GM21576 (cell line): ENCODE results near the gene GPC5.

Source experiments
- ATAC-seq: cut with Tn5 transposase; IDR thresholded peaks from one replicate; pipeline ENCODE4 v1.9.1; 2021; ENCODE audit warnings: mild to moderate bottlenecking, moderate library complexity; ENCODE audit not compliant: unreplicated experiment

Gene GPC5

DNA sequence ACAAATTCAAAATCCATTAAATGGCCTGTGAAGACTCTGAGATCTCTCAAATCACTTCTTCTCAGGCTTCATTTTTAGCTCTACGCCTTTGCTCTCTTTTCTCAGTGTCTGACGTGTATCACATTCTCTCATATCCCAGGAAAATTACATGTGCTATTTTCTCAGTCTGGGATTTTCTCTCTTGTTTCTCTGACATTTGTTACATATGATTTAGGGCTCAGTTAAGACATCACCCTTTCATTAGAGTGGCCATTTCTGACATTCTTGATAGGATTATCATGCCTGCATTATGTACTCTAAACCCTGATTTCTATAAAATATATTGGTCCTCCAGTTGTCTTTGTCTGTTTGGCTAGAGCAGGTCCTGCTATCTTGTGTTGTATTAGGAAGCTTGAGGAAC lies 136.6 kb downstream of the GPC5 start:
- ATAC-seq = no peak

DNA sequence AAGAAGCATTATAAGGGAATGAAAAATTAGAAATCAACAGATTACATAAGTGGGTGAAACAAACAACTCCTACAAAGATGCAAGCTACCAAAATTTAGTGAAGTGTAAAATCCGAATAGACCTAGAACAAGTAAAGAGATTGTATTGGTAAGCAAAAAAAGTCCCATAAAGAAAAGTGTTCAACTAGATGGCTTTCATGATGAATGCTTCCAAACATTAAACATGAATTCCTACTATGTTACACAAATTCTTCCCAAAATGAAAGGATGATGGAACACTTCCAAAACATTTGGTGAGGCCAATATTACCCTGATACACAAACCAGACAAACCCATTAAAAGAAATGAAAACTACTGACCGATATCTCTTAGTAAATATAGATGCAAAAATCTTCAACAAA lies 139.0 kb downstream of the GPC5 start:
- no peak for ATAC-seq

DNA sequence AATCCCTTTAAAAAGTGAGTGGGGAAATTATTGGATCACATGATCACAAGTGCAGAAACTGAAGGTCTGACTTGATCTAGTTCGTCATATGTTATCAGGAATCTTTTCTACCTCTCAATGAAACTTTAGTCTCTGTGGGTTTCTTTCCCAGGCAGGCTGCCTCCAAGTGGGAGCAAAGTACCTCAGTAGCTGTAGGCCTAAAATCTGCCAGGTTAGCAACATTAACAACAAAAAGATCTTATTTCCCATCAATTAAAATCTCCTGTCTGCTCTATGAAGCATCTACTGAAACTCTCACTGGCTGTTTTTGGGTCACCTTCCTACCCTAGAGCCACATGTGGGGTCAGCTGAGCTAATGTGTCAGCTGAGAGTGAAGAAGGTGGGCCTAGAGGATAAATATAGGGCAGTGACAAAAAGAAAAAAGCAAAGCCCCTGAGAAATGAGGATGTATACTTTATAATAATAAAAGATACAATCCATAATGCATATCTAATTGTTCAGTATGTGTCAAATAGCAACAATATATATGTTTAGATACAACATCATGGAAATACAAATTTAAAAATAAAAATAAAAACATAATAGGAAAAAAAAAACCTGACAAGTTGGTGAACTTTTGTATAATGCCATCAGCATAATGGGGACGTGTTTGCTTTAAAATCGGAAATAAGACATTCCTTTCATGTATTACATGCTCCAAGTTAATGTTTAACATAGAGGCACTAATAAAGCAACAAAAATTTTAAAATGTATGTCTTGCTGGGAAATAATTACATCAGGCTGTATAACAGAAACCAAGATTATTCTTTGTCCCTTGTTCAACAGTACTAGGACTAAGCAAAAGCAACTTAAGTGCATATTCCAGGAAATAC lies 141.1 kb downstream of the GPC5 start:
- ATAC-seq = no peak

DNA sequence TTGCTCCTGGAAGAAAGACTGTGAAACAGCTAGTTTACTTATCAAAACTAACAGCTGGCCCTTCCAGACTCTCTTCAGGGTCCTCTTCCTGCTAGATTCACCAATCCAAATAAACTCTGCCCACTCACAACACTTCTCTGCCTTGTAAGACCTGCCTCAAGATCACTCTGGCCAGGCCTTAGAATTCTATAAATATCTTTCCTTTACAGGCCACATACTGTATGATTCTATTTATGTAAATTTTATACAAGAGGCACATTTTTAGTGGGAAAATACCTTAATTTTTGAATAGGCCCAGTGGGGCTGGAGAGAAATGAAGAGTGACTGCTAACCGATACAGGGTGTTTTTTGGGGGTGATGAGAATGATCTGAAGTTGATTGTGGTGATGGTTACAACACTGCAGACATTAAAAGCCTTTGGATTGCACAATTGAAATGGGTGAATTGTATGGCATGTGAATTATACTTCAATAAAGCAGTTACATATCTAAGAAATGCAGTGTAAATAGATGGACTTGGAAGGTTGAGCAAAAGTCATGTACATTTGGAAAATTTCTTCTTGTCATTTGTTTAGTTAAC lies 141.8 kb downstream of the GPC5 start:
- ATAC-seq = no peak

DNA sequence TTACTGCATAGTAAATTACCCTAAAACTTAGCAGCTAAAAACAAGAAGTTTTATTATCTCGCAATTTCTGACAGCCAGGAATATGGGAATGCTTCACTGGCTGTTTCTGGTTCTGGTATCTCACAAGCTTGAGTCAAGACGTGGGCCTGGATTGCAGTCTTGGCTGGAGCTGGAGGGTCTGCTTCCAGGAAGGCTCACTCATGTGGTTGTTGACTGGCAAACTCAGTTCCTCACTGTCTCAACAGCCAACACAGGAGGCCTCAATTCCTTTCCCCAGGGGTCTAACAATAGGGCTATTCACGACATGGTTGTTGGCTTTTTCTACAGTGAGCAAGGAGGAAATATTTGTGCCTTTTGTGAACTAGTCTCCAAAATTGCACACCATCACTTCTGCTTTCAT lies 146.3 kb downstream of the GPC5 start:
- no peak for ATAC-seq

DNA sequence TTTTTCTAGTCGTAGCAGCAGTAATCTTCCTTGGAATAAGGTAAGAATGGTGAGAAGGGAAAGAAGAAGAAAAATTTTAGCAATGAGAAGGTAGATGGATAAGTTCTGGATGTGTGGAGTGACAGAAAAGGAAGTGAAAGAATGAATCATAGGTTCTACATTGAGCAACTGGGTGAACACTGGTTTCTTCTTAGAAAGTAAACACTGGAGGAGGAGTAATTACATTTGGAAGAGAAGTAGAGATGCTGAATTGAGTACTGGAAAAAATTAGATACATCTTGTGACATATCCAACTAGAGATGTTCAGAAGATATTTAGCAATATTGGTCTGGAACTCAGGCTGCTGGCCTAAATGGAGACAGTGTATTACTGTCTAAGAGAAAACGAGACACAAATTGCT lies 148.5 kb downstream of the GPC5 start:
- no peak for ATAC-seq

DNA sequence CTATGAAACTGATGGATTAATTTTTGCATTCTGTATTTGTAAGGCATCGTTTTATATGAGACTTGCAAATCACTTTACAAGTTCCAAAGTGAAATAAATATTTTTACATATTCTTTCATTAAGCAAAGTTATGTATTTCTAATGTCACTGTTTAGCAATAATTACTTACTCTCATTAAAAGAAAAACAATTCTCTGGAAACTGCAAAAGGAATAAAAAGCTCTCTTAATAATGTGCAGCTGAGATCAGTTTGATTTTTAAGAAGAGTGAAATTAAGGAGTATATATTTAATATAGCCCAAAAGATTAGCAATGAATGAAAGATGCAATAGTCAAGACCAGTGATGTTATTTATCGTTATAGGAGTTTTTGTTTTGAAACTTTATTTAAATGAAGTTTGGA lies 155.2 kb downstream of the GPC5 start:
- no peak for ATAC-seq

DNA sequence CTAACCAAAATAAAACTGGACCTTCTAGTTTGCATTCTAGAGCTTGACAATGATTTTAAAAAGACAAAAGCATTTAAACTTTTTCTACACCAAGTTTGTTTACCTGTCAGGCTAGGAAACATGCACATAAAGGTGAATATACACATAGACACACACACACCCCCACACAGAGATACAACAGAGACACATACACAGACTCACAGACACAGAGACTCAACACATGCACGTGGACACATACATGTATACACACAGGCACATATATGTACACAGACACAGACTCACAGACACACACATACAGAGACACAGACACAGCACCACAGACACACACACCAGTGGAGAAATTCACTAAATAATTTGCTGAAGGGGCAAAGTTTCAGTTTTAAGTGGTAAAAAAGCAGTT lies 155.7 kb downstream of the GPC5 start:
- ATAC-seq = no peak

DNA sequence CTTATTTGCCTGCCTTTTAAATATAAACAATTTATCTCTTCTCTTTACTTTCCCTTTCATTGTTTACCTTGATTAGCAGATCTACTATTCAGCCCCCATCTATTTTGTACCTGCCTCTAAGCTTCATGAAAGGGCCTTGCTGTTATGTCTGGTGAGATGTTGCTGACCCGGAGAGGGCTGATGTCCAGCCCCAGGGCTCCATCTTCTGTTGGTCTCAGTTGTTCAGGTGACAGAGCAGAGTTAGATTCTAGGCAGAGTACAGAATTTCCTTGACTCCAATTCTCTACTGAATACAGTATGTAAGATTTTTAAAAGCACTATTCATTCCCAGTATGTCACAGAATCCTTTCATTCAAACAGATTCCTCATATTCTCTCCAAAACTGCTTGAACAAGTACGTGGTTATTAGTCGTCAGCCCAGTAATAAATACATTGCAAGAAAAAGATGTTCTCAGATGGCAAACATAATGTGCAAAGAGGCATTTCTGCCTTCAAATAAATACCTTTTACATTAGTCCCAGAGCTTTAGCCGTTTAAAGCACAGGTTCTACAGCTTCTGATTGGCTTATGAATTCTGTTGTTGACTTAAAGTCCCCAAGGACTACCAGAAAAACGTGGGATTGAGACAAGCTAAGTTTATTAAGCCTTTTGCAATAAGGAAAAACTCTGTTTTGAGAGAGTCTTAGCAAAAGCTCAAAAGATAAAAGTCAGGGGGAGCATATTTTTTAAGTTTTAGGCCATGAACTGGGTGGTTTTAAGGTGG lies 159.1 kb downstream of the GPC5 start:
- no peak for ATAC-seq

DNA sequence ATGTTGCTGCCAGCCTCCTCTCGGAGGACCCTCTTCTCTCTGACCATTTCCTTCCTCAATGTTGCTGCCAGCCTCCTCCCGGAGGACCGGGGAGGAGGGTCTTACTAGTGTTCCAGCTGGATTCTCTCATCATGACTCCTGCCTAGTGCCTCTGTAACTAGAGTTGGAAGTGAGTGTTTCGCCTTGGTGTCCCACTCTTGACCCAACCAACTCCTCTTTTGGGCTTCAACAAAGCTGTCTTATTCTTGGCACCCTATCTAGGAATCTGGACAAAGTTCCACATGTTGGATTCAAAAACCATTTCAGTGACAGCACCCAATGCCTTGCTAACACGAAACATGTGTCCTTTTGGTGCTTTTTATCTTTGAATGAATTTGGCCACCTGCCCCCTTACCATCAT lies 165.4 kb downstream of the GPC5 start:
- ATAC-seq = no peak

DNA sequence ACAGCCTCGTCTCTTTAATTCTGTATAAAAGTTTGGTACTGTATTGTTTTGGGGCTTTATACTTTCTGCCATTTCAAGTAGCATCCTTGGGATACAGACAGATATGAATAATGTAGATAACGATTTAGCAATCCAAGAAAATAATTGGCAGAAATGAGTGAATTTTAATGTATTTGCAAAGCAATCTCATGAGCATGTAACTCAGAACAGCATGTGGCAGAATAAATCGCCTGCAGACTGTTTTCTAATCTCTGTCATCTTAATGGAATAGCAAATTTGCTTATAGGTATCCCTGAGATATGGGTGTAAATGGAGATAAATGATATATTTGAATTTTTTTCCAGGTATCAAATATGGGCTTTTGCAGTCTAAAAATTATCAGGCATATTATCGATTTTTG lies 166.0 kb downstream of the GPC5 start:
- no peak for ATAC-seq

DNA sequence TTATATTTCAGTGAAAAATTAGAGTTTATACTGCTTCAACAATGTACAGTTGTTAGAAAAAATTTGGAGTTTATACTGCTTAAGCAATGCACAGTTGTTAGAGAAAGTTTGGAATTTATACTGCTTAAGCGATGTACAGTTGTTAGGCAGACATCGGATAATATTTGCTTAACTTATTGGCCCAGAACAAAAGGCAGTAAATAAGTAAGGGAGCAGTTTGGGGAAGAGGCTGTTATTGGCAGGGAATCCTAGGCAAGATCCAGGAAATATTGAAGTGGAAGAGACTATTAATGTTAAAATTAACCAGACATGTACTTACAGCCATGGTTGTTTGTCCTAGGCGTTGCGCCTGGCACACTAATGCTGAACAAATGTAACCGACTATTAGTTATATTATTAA lies 166.9 kb downstream of the GPC5 start:
- no peak for ATAC-seq

DNA sequence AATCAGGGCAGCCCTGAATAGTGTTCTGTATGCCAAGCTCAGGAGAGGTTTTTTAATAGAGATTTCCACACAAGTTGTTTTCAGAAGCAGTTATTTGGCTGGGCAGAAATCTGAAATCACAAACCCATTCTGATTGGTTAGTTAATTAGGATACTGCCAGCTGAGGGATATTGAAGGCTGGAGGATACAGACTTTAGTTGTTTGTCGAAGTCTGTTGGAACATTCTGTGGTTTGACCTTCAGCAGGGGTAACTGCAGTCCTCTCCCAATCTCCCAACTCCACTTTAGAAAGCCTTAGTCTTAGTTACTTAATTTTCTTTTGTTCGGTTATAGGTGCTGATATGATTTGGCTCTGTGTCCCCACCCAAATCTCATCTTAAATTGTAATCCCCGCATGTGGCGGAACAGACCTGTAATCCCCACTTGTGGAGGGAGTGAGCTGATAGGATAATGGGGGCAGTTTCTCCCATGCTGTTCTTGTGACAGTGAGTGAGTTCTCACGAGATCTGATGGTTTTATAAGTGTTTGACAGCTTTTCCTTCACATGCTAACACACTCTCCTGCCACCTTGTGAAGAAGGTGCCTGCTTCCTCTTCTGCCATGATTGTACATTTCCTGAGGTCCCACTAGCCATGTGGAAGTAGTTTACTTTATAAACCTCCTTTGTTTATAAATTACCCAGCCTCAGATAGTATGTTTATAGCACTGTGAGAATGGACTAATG lies 169.2 kb downstream of the GPC5 start:
- ATAC-seq = no peak

DNA sequence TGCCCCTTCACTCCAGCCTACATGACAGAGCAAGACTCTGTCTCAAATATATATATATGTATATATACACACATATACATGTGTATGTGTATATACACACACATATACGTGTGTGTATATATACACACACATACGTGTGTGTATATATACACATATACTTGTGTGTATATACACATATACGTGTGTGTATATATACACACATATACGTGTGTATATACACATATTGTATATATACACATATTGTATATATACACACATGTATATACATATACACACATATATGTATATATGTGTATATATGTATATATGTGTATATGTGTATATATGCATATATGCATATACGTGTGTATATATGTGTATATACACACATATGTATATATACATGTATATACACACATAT lies 173.3 kb downstream of the GPC5 start:
- ATAC-seq = no peak

DNA sequence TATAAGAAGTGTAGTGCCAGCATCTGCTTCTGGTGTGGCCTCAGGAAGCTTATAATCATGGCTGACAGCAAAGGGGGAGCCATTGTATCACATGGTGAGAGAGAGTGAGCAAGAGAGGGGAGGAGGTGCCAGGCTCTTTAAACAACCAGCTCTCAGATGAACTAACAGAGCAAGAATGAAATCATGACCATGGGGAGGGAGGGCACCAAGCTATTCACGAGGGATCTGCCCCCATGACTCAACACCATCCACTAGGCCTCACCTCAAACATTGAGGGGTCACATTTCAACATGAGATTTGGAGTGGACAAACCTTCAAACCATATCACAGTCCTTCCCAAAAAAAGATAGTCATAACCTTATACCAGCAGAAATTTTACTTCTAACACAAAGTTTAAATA lies 174.0 kb downstream of the GPC5 start:
- ATAC-seq = no peak

DNA sequence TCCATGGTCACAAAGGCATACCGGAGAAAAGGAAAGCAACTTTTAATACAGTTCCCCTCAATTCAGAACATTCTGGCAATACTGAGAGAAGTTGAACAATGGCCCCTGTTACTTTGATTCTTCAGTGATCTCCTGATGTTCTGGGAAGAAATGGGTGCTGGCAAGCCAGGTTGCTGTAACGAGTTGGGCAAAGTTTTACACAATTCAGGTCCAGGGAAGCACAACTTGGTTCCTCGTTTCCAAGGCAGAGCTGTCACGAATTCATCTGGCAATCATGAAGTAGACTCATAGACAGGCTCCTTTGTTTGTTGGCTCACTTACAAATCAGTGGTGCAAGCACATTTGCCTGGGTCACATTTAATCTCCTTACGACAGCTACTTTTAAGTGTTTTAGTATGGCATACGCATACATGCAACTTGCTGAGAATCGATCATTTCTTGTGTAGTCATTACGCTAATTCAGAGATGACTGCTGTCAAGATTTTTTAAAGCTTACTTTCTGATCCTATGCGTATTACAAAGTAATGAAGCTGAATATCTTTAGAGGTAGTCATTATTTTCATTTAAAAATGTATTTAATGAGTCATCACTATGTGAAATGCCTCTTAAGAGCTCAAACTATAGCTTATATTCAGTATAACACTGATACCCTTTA lies 174.7 kb downstream of the GPC5 start:
- no peak for ATAC-seq

DNA sequence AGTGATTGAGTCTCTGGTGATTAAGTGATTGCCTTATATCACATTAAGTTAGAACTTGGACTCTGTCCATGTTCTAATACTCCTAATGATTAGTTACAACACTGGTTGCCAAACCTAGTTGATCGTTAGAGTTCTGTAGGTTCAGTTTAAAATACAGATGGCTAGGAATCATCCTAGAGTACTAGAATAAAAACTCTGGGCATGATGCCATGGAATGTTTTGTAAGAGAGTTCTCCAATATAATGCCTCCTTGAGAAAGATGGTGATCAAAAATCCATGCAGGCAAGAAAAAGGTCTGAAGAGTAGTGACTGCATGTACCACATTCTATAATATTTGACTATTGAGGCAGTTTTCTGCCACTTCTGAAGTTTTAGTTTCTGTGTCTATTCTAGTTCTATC lies 176.3 kb downstream of the GPC5 start:
- ATAC-seq = no peak

DNA sequence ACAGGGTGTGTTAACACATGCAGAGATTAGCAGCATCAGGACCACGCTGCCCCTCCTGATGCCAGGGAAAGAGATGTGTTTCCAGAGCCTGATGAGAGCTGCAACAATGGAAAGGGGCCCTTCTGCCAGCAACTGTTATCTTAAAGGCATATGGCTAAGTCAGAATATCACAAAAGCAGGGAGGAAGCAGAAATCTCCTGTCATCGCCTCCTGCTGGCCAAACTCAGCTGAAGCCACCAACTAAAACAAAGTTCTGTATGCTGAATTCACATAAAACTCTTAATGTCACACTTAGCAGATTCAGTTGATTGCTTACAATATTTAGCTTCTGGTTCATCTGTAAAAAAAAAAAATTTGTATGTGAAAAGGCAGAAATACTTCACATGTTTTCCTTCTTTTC lies 178.2 kb downstream of the GPC5 start:
- ATAC-seq = no peak

DNA sequence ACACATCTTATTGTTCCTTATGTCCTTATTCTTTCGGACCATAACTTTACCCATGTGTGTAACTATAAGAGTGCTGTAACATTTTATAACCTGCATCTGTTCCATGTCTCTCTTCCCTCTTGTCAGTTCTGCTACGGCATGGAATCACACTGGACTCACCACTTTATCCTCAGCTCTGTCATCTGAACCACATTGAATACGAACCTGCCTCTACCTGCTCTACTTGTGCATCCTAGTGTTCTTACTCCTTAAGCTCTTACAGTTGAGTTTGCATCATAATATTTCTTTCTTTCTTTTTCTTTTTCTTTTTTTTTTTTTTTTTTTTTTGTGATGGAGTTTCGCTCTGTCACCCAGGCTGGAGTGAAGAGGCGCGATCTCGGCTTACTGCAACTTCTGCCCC lies 180.9 kb downstream of the GPC5 start:
- ATAC-seq = no peak

DNA sequence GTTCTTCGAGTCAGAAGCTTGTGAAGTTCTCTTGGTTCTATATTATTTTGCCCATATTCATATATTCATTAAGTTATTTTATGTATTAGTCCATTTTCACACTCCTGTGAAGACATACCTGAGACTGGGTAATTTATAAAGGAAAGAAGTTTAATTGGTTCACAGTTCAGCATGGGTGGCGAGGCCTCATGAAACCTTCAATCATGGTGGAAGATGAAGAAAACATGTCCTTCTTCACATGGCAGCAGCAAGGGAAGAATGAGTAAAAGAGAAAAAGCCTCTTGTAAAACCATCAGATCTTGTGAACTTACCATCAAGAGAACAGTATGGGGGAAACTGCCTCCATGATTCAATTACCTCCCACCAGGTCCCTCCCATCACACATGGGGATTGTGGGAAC lies 182.3 kb downstream of the GPC5 start:
- no peak for ATAC-seq

DNA sequence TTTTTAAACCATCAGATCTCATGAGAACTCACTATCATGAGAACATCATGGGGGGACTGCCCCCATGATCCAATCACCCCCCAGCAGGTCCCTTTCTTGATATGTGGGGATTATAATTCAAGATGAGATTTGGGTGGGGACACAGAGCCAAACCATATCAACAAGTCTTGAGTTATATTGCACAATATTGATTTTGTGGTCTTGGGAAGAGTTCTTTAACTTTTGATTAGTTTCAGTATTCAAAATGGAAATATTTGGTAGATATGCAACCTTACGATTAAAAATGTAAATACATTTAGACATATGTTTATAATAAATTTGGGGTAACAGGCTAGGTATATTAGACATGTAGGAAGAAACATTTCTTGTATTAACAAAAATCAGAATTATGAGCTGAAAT lies 188.2 kb downstream of the GPC5 start:
- ATAC-seq = no peak
